Ovary (tissue), 3 donors: ENCODE data around the gene KCNJ10.

ENCODE experiments used
- CTCF ChIP-seq, 3 donors: fragments of 450-650 bp in 2 of 3; fragments of 200-600 bp in 1 of 3; IDR thresholded peaks; one replicate each; pipeline versions ENCODE4 v1.5.1 to v1.8.0; 2016 to 2022; ENCODE audit warnings: antibody characterized with exemption in 3 of 3, mild to moderate bottlenecking in 1 of 3
- EP300 ChIP-seq: sonication (generic); formaldehyde crosslinking; IDR thresholded peaks from one replicate; pipeline ENCODE4 v1.6.1; 2017; ENCODE audit warnings: antibody characterized with exemption
- POLR2A ChIP-seq: fragments of 450-650 bp; IDR thresholded peaks from one replicate; pipeline ENCODE4 v1.6.1; 2017; ENCODE audit warnings: antibody characterized with exemption, mild to moderate bottlenecking, moderate library complexity
- donor health status: DM: no; HTN: no; CAD: no.

GRCh38 chr1:160017592-160017991, 52.4 kb downstream of the KCNJ10 start:
- TF ChIP-seq CTCF (IDR thresholded peaks at IDR 0.05) (no peak), EP300 (no peak), POLR2A (no peak)
